K562 (cell line): ENCODE results near the gene WDR64. TPM values are rescaled to one million over a fixed set of nuclear protein-coding genes. Genes with fewer than 3 reads are reported as not detected.

Experiments used
- ADNP ChIP-seq: fragments of 200-800 bp; sonication (Bioruptor generic); IDR thresholded peaks from 2 replicates; pipeline ENCODE4 v1.6.1; 2016; ENCODE audit warnings: missing genetic modification characterization, missing compliant biosample characterization
- ARID3B ChIP-seq: fragments of 250-450 bp; sonication (Bioruptor Pico); IDR thresholded peaks from 2 replicates; pipeline ENCODE4 v1.4.0; 2020; ENCODE audit warnings: borderline replicate concordance
- CC2D1A ChIP-seq: fragments of 450-650 bp; IDR thresholded peaks from 2 replicates; pipeline ENCODE4 v1.6.1; 2017; ENCODE audit warnings: mild to moderate bottlenecking
- HEY1 ChIP-seq: fragments of 250-450 bp; sonication (Bioruptor Pico); IDR thresholded peaks from 2 replicates; pipeline ENCODE4 v1.5.0; 2020; ENCODE audit warnings: mild to moderate bottlenecking, moderate library complexity, borderline replicate concordance
- REST ChIP-seq, 2 experiments: fragments of 450-650 bp; formaldehyde crosslinking in 1 of 2; IDR thresholded peaks; 2 replicates each; pipeline versions ENCODE4 v1.4.0 to v1.6.1; 2014 to 2020; ENCODE audit warnings: mild to moderate bottlenecking in 2 of 2, borderline replicate concordance in 1 of 2, low read depth in 1 of 2
- SMARCC2 ChIP-seq: fragments of 450-650 bp; IDR thresholded peaks from 2 replicates; pipeline ENCODE4 v1.6.1; 2017; ENCODE audit warnings: antibody characterized with exemption, moderate library complexity, mild to moderate bottlenecking, low read depth
- THRAP3 ChIP-seq: fragments of 450-650 bp; IDR thresholded peaks from 2 replicates; pipeline ENCODE4 v1.6.1; 2016; ENCODE audit warnings: mild to moderate bottlenecking, inconsistent platforms, borderline replicate concordance
- USF2 ChIP-seq: sonication (generic); formaldehyde crosslinking; IDR thresholded peaks from 2 replicates; pipeline ENCODE4 v1.5.0; 2020; ENCODE audit warnings: missing genetic modification reagents
- ZBTB8A ChIP-seq: fragments of 450-650 bp; IDR thresholded peaks from 2 replicates; pipeline ENCODE4 v1.6.1; 2018; ENCODE audit warnings: mild to moderate bottlenecking, moderate library complexity; ENCODE audit not compliant: partially characterized antibody
- ZBTB9 ChIP-seq: fragments of 450-650 bp; formaldehyde crosslinking; IDR thresholded peaks from 2 replicates; pipeline ENCODE4 v1.4.0; 2020; ENCODE audit warnings: mild to moderate bottlenecking, moderate library complexity
- ZNF518B ChIP-seq: fragments of 250-450 bp; sonication (Bioruptor Pico); IDR thresholded peaks from 2 replicates; pipeline ENCODE4 v1.5.0; 2021; ENCODE audit warnings: mild to moderate bottlenecking, moderate library complexity
- ZSCAN32 ChIP-seq: fragments of 450-650 bp; formaldehyde crosslinking; IDR thresholded peaks from 2 replicates; pipeline ENCODE4 v1.4.0; 2020; ENCODE audit warnings: mild to moderate bottlenecking, moderate library complexity
- polyA plus RNA-seq, 8 experiments: library from polyadenylated mRNA; depleted of rRNA in 4 of 8; stranded (reverse) in 5 of 8; unstranded in 3 of 8; fragments of >200 nt; fragmentation: Nextera tagmentation in 2 of 8; fragmentation: Illumina TruSeq in 1 of 8; extraction: Ambion mirVana in 2 of 8; extraction: Trizol in 1 of 8; gene quantifications; 2 replicates each; pipeline versions ENCODE4 v1.2.1 to v1.2.3, GENCODE V29; 2011 to 2014; ENCODE audit warnings: inconsistent platforms in 1 of 8, missing spikeins in 1 of 8
- total RNA-seq, 7 experiments: library from RNA; depleted of rRNA in 6 of 7; stranded (reverse); fragments of >200 nt in 6 of 7; fragmentation: Illumina TruSeq in 2 of 7; extraction: Trizol in 2 of 7; gene quantifications; 2 replicates each; pipeline versions ENCODE4 v1.2.1 to v1.2.3, GENCODE V29; 2011 to 2021; ENCODE audit warnings: low replicate concordance in 1 of 7

WDR64 gene
- total and polyA plus RNA-seq, 9 of the 15 experiments (the other 6 are each of a cell fraction or from before 2014, with no cell fraction given) = 0.06 to 0.29 (median 0.19) TPM; not detected in 5

GRCh38 chr1:241698177-241698576 lies 46.1 kb downstream of the WDR64 start (continued):
- TF ChIP-seq REST (IDR thresholded peaks at IDR 0.05; ENCODE audit: borderline replicate concordance) (no peak), REST (CRISPR knock-in tag; IDR thresholded peaks at IDR 0.05; ENCODE audit: low read depth) (no peak), CC2D1A (peak; percentile 95), USF2 (CRISPR knock-in tag) (no peak), ARID3B (CRISPR knock-in tag) (no peak), ZSCAN32 (CRISPR knock-in tag) (no peak), HEY1 (CRISPR knock-in tag) (peak; percentile 39; the same call in 1 of the 2 replicates), ADNP (tag) (0 out of 2 replicates have a peak, but pooled peaks have one; percentile 35), ZBTB8A (no peak), ZNF518B (CRISPR knock-in tag) (no peak), ZBTB9 (CRISPR knock-in tag) (0 out of 2 replicates have a peak, but pooled peaks have one; percentile 65), SMARCC2 (peak; percentile 84), THRAP3 (no peak)
